Fibroblast of mammary gland (primary cell): ENCODE measurements around the gene ACOX3.

ENCODE experiments used
- DNase-seq: peaks from one replicate; pipeline ENCODE4 v3.0.0-alpha.2; 2010; ENCODE audit warnings: low read depth
- H3K4me3 ChIP-seq: 2 replicates; pipeline ENCODE4 v1.5.1; 2011; ENCODE audit warnings: low read depth, mild to moderate bottlenecking, low read length, moderate library complexity; ENCODE audit not compliant: control insufficient read depth
- TF ChIP-seq, protein P1 (sequence below): conservative IDR thresholded peaks from 2 replicates; pipeline ENCODE4 v1.5.1; 2011; ENCODE audit warnings: low read depth, low read length, inconsistent platforms; ENCODE audit not compliant: control insufficient read depth, insufficient read depth

ACOX3 gene

DNA sequence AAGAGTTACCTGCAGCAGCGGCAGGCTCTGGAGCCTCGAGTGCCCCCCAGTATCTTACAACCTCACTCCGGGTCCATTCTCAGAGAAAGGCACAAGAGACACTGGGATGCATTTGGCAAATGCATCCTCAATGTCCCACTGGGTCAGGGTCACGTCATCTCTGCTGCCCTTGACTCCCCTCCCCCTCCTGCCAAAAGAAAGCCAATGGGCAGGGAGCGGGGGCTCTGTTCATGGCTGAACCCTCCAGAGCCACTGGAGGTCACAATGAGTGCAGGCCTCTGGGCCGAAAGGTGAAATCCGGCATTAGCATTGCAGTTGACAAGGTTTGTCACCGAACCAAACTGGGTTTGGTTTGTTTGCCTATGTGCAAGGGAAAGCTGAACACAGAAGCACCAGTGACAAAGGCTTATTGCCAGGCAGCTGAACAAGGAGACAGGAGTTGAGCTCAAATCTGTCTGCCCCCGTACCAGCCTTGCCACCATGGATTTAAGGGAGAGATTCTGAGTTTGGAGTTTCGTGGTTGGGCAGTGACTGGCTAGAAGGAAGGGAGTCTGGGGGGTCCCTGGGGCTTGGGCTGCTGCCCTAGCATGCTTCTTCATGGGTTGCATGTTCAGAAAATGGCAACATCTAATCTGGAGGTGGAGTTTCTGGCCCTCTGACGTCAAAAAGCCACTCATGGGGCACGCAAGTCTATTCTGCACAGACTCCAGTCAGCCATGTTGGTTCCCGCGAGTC is 106.6 kb downstream of the ACOX3 start:
- no peak for DNase-seq
- H3K4me3 ChIP-seq = no peak overlapping the region
- TF ChIP-seq, protein P1, sequence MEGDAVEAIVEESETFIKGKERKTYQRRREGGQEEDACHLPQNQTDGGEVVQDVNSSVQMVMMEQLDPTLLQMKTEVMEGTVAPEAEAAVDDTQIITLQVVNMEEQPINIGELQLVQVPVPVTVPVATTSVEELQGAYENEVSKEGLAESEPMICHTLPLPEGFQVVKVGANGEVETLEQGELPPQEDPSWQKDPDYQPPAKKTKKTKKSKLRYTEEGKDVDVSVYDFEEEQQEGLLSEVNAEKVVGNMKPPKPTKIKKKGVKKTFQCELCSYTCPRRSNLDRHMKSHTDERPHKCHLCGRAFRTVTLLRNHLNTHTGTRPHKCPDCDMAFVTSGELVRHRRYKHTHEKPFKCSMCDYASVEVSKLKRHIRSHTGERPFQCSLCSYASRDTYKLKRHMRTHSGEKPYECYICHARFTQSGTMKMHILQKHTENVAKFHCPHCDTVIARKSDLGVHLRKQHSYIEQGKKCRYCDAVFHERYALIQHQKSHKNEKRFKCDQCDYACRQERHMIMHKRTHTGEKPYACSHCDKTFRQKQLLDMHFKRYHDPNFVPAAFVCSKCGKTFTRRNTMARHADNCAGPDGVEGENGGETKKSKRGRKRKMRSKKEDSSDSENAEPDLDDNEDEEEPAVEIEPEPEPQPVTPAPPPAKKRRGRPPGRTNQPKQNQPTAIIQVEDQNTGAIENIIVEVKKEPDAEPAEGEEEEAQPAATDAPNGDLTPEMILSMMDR = no peak

DNA sequence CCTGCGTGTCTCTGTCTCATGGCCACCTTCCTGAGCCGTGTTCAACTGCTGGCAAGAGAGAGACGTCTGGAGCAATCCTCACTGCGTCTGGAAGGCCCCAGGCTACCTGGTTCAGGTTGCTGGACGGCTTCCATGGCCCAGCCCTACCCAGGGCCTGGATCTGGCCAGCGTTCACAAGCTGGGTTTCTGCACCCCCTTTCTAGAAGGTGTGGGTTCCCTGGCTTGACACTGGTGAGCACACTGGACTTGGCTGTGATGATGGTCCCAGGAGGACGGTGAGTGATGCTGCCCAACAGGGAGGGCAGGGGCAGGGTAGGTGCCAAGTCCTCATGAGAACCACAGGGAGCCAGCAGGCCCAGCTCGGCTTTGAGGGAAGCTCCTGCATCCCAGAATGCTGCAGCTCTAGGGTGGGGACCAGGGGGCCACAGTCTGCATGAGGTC is 107.6 kb downstream of the ACOX3 start:
- H3K4me3 ChIP-seq = no peak overlapping the region
- TF ChIP-seq, protein P1 = no peak
- DNase-seq = no peak

DNA sequence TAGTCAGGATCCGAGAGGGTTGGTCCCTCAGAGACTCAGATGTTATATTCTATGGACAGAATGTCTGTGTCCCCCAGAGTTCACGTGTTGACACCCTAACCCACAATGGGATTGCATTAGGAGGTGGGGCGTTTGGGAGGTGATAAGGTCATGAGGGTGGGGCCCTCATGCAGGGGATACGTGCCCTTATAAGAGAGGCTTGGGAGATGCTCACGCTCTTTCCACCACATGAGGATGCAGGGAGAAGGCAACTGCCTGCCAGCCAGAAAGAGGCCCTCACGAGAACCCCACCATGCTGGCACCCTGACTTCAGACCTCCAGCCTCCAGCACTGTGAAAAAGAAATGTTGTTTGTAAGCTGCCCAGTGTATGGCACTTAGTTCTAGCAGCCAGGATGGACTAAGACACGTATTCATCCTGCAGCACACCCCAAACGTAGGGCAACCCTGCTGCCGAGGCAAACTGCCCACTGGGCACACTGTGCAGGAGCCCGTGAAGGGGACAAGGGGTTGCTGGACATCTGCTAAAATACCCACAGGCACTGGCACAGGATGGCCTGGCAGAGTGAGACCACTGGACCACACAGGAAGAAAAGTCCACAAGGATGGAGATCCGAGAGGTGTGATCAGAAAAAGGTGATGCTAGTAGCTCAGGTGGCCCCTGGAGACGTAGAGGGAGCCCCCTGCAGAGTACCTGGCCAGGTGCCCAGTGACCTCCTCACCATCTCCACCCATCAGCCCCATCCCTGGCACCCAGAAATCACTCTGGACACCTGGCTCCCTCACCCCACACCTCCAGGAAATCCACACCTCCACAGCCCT is 108.3 kb downstream of the ACOX3 start:
- DNase-seq = no peak
- H3K4me3 ChIP-seq = no peak overlapping the region
- TF ChIP-seq, protein P1 = no peak

DNA sequence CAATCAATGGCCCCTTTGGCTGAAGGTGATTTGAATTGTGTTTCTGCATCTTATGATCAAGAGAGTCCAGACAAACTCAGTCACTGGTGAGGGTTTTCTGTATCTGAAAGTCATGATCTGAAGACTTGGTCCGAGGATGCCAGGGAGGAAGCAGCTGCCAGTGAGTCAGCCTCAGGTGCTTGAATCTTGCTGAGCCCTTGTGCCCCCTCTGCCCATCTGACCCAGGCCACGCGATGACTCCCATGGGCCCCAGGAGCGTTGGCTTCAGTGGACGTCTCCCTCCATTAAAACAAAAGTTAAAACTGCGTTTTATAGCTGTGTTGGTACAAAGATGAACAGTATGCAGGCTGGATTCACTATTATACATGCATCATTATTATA is 109.0 kb downstream of the ACOX3 start:
- TF ChIP-seq, protein P1 = no peak
- no peak overlapping the region for H3K4me3 ChIP-seq
- no peak for DNase-seq

DNA sequence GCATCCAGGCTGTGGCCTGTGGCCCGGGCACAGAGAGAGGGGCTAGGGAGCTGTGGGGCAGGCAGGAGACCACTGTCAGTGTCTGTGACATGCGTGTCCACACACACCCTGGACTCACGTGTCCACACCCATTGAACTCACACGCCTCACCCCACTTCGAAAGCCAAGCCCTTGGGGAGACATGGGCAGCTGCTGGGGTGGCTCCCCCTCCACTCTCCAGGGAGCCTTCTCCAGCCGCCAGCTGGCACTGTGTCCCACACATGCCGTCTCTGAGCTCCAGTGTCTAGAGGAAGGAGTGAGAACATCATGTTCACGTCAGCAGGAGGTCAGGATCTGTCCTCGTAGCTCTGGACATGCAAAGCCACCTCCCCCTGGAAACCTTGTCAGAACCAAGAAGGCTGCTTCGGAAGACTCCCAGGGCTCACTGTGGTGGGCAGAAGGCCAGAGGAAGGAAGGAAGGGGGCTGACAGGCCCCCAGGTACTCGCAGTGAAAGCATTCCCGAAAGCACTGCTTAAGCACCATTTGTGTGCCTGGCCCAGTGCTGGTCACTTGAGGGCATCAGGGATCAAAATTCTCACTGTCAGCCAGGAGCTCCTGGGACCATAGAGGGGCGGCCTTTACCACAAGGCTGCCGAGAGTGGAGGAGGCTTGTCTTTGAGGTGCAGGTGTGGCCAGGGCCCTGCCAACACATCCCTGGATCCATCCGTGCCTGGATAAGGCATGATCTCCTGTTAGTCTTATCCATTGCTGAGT is 109.5 kb downstream of the ACOX3 start:
- DNase-seq = no peak
- TF ChIP-seq, protein P1 = no peak
- H3K4me3 ChIP-seq = no peak overlapping the region

DNA sequence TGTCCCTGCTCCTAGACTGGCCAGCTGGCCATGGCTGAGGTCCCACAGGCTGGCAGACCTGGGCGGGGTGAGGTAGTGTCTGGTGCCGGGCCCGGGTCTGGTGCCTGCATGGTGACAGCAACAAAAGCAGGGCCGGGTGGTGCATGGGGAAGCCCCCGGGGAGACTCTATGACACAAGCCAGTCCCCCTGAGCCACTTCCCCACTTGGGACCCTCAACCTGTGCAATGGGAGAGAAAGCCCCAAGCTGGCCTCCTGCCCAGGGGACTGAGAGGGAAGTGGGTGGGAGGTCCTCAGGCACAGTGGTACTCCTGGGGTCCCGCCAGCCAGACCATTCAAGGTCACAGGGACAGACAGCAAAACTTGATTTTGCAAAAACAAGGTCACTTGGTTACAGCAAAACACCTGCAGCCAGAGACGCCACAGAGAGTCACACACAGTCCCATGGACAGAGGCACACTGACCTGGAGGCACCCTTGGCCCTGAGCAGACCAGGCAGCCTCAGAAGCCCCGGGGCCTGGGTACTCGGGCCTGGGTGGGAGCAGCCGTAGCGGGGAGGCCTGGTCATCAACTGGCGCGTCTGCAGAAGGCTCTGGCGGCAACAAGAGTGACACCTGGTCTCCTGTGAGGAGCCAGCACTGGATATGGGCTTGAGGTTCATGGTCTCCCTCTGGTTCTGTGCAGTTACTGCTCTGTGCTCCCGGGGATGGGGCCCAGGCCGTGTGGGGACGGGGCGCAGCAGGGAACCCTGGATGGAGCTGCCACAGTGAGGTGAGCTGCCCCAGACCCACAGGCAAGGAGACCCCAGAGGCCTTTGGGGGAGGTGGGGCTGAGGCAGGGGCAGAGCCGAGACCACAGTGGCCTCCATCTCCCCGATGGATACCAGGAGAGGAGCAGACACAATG is 110.4 kb downstream of the ACOX3 start:
- H3K4me3 ChIP-seq = no peak overlapping the region

More for the DNA sequence above, 110.4 kb downstream of the ACOX3 start:
- TF ChIP-seq, protein P1 = no peak
- DNase-seq = no peak
